Stimulated activated memory B cell treated with anti-CD40 and anti-IgM and Interleukin-4, amounts not matched to agents 10 μg/mL and 1 μg/mL and 100 μg/mL, for 72 hours (primary cell): ENCODE measurements around the gene NCKAP5.
A peak's percentile ranks its signal among the peaks of the same experiment; 100 is the strongest.
"Not testable (repeated sequence)": the region's sequence is repeated elsewhere in the genome, so short reads cannot be mapped to it uniquely, and the experiment has no call there.

Experiments used
- ATAC-seq: fragments of 150-1000 bp; cut with Tn5 transposase; 2 replicates; pipeline ENCODE4 v1.10.0; 2021
- H3K27ac Mint-ChIP-seq: one replicate; pipeline ENCODE4 v1.8.0; 2022; ENCODE audit warnings: mild to moderate bottlenecking, mixed read lengths
- H3K27me3 Mint-ChIP-seq: one replicate; pipeline ENCODE4 v1.8.0; 2022; ENCODE audit warnings: mixed read lengths
- H3K36me3 Mint-ChIP-seq: one replicate; pipeline ENCODE4 v1.8.0; 2022; ENCODE audit warnings: mixed read lengths
- H3K4me1 Mint-ChIP-seq: one replicate; pipeline ENCODE4 v1.8.0; 2022; ENCODE audit warnings: mixed read lengths
- H3K4me3 Mint-ChIP-seq: one replicate; pipeline ENCODE4 v1.8.0; 2022; ENCODE audit warnings: mild to moderate bottlenecking, moderate library complexity, mixed read lengths
- H3K9me3 Mint-ChIP-seq: one replicate; pipeline ENCODE4 v1.8.0; 2022; ENCODE audit warnings: mixed read lengths

NCKAP5 gene

GRCh38 chr2:133248264-133248663 is 320.0 kb downstream of the NCKAP5 start:
- Mint-ChIP-seq H3K4me1 (peaks cover 35% of the 10 kb centered on the region), H3K9me3 (no peaks in the 10 kb centered on the region), H3K27me3 (no peaks in the 10 kb centered on the region), H3K27ac (no peak overlapping the region), H3K36me3 (no peaks in the 10 kb centered on the region), H3K4me3 (no peak overlapping the region)
- no peak for ATAC-seq

GRCh38 chr2:133247631-133248030 is 320.6 kb downstream of the NCKAP5 start:
- ATAC-seq: peak; percentile 91
- no peak overlapping the region for H3K27ac Mint-ChIP-seq
- peaks cover 35% of the 10 kb centered on the region for H3K4me1 Mint-ChIP-seq
- H3K9me3 Mint-ChIP-seq: no peaks in the 10 kb centered on the region
- H3K36me3 Mint-ChIP-seq: no peaks in the 10 kb centered on the region
- H3K4me3 Mint-ChIP-seq: no peak overlapping the region
- H3K27me3 Mint-ChIP-seq: no peaks in the 10 kb centered on the region

- ATAC-seq: no peak
- H3K27ac Mint-ChIP-seq: no peak overlapping the region
- H3K9me3 Mint-ChIP-seq: no peaks in the 10 kb centered on the region
- H3K27me3 Mint-ChIP-seq: no peaks in the 10 kb centered on the region
- H3K4me1 Mint-ChIP-seq: no peaks in the 10 kb centered on the region
- no peaks in the 10 kb centered on the region for H3K36me3 Mint-ChIP-seq
- H3K4me3 Mint-ChIP-seq: no peak overlapping the region
Observed at GRCh38 chr2:133241224-133241571, 327.1 kb downstream of the NCKAP5 start.

GRCh38 chr2:133240491-133241223 is 327.6 kb downstream of the NCKAP5 start:
- Mint-ChIP-seq H3K4me1 (no peaks in the 10 kb centered on the region), H3K4me3 (no peak overlapping the region), H3K27ac (no peak overlapping the region), H3K27me3 (no peaks in the 10 kb centered on the region), H3K36me3 (no peaks in the 10 kb centered on the region), H3K9me3 (no peaks in the 10 kb centered on the region)
- no peak for ATAC-seq

- H3K9me3 Mint-ChIP-seq: no peaks in the 10 kb centered on the region
- no peak overlapping the region for H3K27ac Mint-ChIP-seq
- no peaks in the 10 kb centered on the region for H3K36me3 Mint-ChIP-seq
- no peak overlapping the region for H3K4me3 Mint-ChIP-seq
- H3K27me3 Mint-ChIP-seq: no peaks in the 10 kb centered on the region
- H3K4me1 Mint-ChIP-seq: no peaks in the 10 kb centered on the region
- ATAC-seq: no peak
Observed at GRCh38 chr2:133235968-133236367, 332.3 kb downstream of the NCKAP5 start.

- H3K4me3 Mint-ChIP-seq: no peak overlapping the region
- H3K4me1 Mint-ChIP-seq: no peaks in the 10 kb centered on the region
- no peak overlapping the region for H3K27ac Mint-ChIP-seq
- H3K9me3 Mint-ChIP-seq: no peaks in the 10 kb centered on the region
- H3K36me3 Mint-ChIP-seq: no peaks in the 10 kb centered on the region
- H3K27me3 Mint-ChIP-seq: peaks cover 8% of the 10 kb centered on the region
- ATAC-seq: no peak
Observed at GRCh38 chr2:133232556-133232955, 335.7 kb downstream of the NCKAP5 start.

- no peak for ATAC-seq
- peaks cover 8% of the 10 kb centered on the region for H3K27me3 Mint-ChIP-seq
Observed at GRCh38 chr2:133231264-133231663, 337.0 kb downstream of the NCKAP5 start.

GRCh38 chr2:133229974-133230373 is 338.3 kb downstream of the NCKAP5 start:
- peaks cover 8% of the 10 kb centered on the region for H3K27me3 Mint-ChIP-seq
- no peak for ATAC-seq
- H3K36me3 Mint-ChIP-seq: no peaks in the 10 kb centered on the region
- no peak overlapping the region for H3K4me3 Mint-ChIP-seq
- no peaks in the 10 kb centered on the region for H3K4me1 Mint-ChIP-seq
- peaks cover 4% of the 10 kb centered on the region for H3K9me3 Mint-ChIP-seq
- no peak overlapping the region for H3K27ac Mint-ChIP-seq

More at GRCh38 chr2:133231264-133231663, 337.0 kb downstream of the NCKAP5 start:
- peaks cover 3% of the 10 kb centered on the region for H3K9me3 Mint-ChIP-seq
- no peak overlapping the region for H3K4me3 Mint-ChIP-seq
- H3K36me3 Mint-ChIP-seq: no peaks in the 10 kb centered on the region
- H3K27ac Mint-ChIP-seq: no peak overlapping the region
- no peaks in the 10 kb centered on the region for H3K4me1 Mint-ChIP-seq

- no peaks in the 10 kb centered on the region for H3K27me3 Mint-ChIP-seq
- peaks cover 4% of the 10 kb centered on the region for H3K9me3 Mint-ChIP-seq
- no peak overlapping the region for H3K27ac Mint-ChIP-seq
- ATAC-seq: no peak
- H3K36me3 Mint-ChIP-seq: no peaks in the 10 kb centered on the region
- H3K4me3 Mint-ChIP-seq: no peak overlapping the region
- no peaks in the 10 kb centered on the region for H3K4me1 Mint-ChIP-seq
Observed at GRCh38 chr2:133223226-133223625, 345.0 kb downstream of the NCKAP5 start.

GRCh38 chr2:133221398-133221797 is 346.9 kb downstream of the NCKAP5 start:
- ATAC-seq: no peak
- Mint-ChIP-seq H3K36me3 (no peaks in the 10 kb centered on the region), H3K9me3 (peaks cover 2% of the 10 kb centered on the region), H3K27ac (no peak overlapping the region), H3K4me3 (no peak overlapping the region), H3K4me1 (no peaks in the 10 kb centered on the region), H3K27me3 (no peaks in the 10 kb centered on the region)

GRCh38 chr2:133218204-133218603 is 350.1 kb downstream of the NCKAP5 start:
- no peak overlapping the region for H3K4me3 Mint-ChIP-seq
- H3K4me1 Mint-ChIP-seq: no peaks in the 10 kb centered on the region
- no peak overlapping the region for H3K27ac Mint-ChIP-seq
- peaks cover 6% of the 10 kb centered on the region for H3K27me3 Mint-ChIP-seq
- H3K9me3 Mint-ChIP-seq: no peaks in the 10 kb centered on the region
- no peak for ATAC-seq
- no peaks in the 10 kb centered on the region for H3K36me3 Mint-ChIP-seq

GRCh38 chr2:133215477-133215876 is 352.8 kb downstream of the NCKAP5 start:
- H3K4me1 Mint-ChIP-seq: no peaks in the 10 kb centered on the region
- H3K9me3 Mint-ChIP-seq: no peaks in the 10 kb centered on the region
- no peak overlapping the region for H3K27ac Mint-ChIP-seq
- no peak for ATAC-seq
- H3K4me3 Mint-ChIP-seq: no peak overlapping the region
- no peaks in the 10 kb centered on the region for H3K36me3 Mint-ChIP-seq
- peaks cover 6% of the 10 kb centered on the region for H3K27me3 Mint-ChIP-seq

- no peaks in the 10 kb centered on the region for H3K36me3 Mint-ChIP-seq
- H3K4me3 Mint-ChIP-seq: no peak overlapping the region
- peaks cover 6% of the 10 kb centered on the region for H3K27me3 Mint-ChIP-seq
- H3K9me3 Mint-ChIP-seq: no peaks in the 10 kb centered on the region
- no peak for ATAC-seq
- no peak overlapping the region for H3K27ac Mint-ChIP-seq
- no peaks in the 10 kb centered on the region for H3K4me1 Mint-ChIP-seq
Observed at GRCh38 chr2:133213651-133214050, 354.6 kb downstream of the NCKAP5 start.

- Mint-ChIP-seq H3K9me3 (peaks cover 6% of the 10 kb centered on the region), H3K4me1 (no peaks in the 10 kb centered on the region)
- no peak for ATAC-seq
Observed at GRCh38 chr2:133209325-133209724, 358.9 kb downstream of the NCKAP5 start.

GRCh38 chr2:133206666-133207065 is 361.6 kb downstream of the NCKAP5 start:
- not testable (repeated sequence) for ATAC-seq, H3K4me3 Mint-ChIP-seq, H3K27ac Mint-ChIP-seq, H3K36me3 Mint-ChIP-seq, H3K27me3 Mint-ChIP-seq, H3K4me1 Mint-ChIP-seq
- H3K9me3 Mint-ChIP-seq: peaks cover 14% of the 10 kb centered on the region

More at GRCh38 chr2:133209325-133209724, 358.9 kb downstream of the NCKAP5 start:
- Mint-ChIP-seq H3K27me3 (no peaks in the 10 kb centered on the region), H3K27ac (no peak overlapping the region), H3K4me3 (no peak overlapping the region), H3K36me3 (no peaks in the 10 kb centered on the region)

GRCh38 chr2:133204421-133204820 is 363.8 kb downstream of the NCKAP5 start:
- H3K36me3 Mint-ChIP-seq: no peaks in the 10 kb centered on the region
- H3K4me3 Mint-ChIP-seq: no peak overlapping the region
- H3K4me1 Mint-ChIP-seq: no peaks in the 10 kb centered on the region
- H3K27me3 Mint-ChIP-seq: no peaks in the 10 kb centered on the region
- H3K27ac Mint-ChIP-seq: no peak overlapping the region
- ATAC-seq: no peak
- H3K9me3 Mint-ChIP-seq: peaks cover 15% of the 10 kb centered on the region
